ENCODE results near the gene PRMT5. TPM values are rescaled to one million over a fixed set of nuclear protein-coding genes. Genes with fewer than 3 reads are reported as not detected.

Gene PRMT5
- total and polyA plus RNA-seq, 2 donors (not counting 3 experiments of a cell fraction or from before 2014, with no cell fraction given): 73.1 to 197 TPM

DNA sequence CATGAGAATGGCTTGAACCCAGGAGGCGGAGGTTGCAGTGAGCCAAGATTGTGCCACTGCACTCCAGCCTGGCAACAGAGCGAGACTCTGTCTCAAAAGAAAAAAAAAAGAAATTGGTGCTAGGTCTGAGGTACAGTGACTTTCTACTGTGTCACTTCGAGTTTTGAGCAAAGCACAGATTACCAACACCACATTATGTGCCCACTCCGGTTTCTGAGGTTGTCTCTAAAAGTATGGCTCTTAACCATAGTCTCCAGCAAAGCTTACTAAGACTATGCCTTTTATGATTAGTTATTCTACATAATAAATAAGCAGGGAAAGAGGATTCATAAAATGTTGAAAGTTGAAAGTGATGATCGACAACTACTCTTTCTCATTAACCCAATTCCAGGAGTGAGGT lies 18.3 kb downstream of the PRMT5 start:
- Histone ChIP-seq H3K9me1 (replicated peaks; ENCODE audit: control insufficient read depth, extremely low read depth, insufficient read depth, low read length) (no peaks in the 10 kb centered on the region), H3K79me2 (ENCODE audit: control insufficient read depth, insufficient read depth, low read length) (peaks cover 25% of the 10 kb centered on the region), H3K9me3 (replicated peaks; ENCODE audit: control insufficient read depth, insufficient read depth, low read length) (no peaks in the 10 kb centered on the region), H3K4me2 (ENCODE audit: insufficient read depth, low read length) (no peak overlapping the region), H3K4me1 (ENCODE audit: control insufficient read depth, extremely low read depth, insufficient read depth, low read length) (no peaks in the 10 kb centered on the region), H3K9ac (replicated peaks; ENCODE audit: extremely low read depth, insufficient read depth, low read length) (no peak overlapping the region), H4K20me1 (replicated peaks; ENCODE audit: control insufficient read depth, extremely low read depth, insufficient read depth, low read length) (no peaks in the 10 kb centered on the region), H3K4me3 (replicated peaks in 1 of 3; ENCODE audit: insufficient read depth in 1 of 3, low read depth in 1 of 3, low read length in 3 of 3) (no peak overlapping the region), H3K36me3 (ENCODE audit: control insufficient read depth in 2 of 2, extremely low read depth in 1 of 2, insufficient read depth in 2 of 2, low read length in 2 of 2) (peaks cover 7 to 15% of the 10 kb centered on the region in 2 experiments), H2AFZ (ENCODE audit: low read depth, low read length) (no peak overlapping the region), H3K27me3 (ENCODE audit: control insufficient read depth in 2 of 2, insufficient read depth in 2 of 2, low read length in 2 of 2) (no peaks in the 10 kb centered on the region), H3K27ac (ENCODE audit: insufficient read depth, low read depth, low read length) (no peak overlapping the region)
- DNase-seq (ENCODE audit: low read depth, low spot score): no peak
- ChIA-PET CTCF (interaction anchor here (0.6 kb wide), 1 partner anchor 198 kb away, joined by 3 read pairs; no protein-coding TSS in a partner anchor), POLR2A (no interaction called here)
- no peak for FAIRE-seq
- BruUV-seq (replicated peaks): no TSS peak
- dilution Hi-C loops (cut with MboI; ENCODE audit: extremely low pct_ligation_motif_present, low sequenced_read_pairs): no loop called here
- TF ChIP-seq MYC (IDR thresholded peaks at IDR 0.05; ENCODE audit: low read depth, low read length) (no peak), POLR2AphosphoS5 (IDR thresholded peaks at IDR 0.05; ENCODE audit: insufficient read depth, low read depth, low read length) (no peak), FOS (IDR thresholded peaks at IDR 0.05; ENCODE audit: borderline replicate concordance, insufficient read depth, low read length) (no peak), EZH2 (IDR thresholded peaks at IDR 0.05; ENCODE audit: borderline replicate concordance, low read depth, low read length, severe bottlenecking) (no peak), POLR2A (IDR thresholded peaks at IDR 0.05; ENCODE audit: low read depth, low read length) (no peak)
- TF ChIP-seq, protein P1, sequence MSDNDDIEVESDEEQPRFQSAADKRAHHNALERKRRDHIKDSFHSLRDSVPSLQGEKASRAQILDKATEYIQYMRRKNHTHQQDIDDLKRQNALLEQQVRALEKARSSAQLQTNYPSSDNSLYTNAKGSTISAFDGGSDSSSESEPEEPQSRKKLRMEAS (IDR thresholded peaks at IDR 0.05; ENCODE audit: insufficient read depth, insufficient read length): no peak
- intact Hi-C loops (cut with micrococcal nuclease): no loop called here

DNA sequence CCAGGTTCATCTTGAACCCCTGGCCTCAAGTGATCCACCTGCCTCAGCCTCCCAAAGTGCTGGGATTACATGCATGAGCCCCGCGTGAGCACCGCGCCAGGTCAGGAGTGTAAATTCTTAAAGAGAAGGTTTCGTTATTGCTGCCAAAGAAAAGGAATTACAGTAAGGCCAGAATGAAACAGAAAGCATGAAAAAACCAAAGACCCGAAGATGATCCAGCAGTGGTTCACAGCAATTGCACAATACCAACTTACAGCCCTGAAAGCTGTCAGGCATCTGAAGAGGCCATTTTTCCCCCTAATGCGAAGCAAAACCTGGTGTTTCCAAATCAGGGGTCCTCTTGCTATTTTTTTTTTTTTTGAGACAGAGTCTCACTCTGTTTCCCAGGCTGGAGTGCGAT lies 20.6 kb downstream of the PRMT5 start:
- no peaks in the 10 kb centered on the region for H3K9me3 ChIP-seq (replicated peaks; ENCODE audit: control insufficient read depth, insufficient read depth, low read length)
- TF ChIP-seq, protein P2, sequence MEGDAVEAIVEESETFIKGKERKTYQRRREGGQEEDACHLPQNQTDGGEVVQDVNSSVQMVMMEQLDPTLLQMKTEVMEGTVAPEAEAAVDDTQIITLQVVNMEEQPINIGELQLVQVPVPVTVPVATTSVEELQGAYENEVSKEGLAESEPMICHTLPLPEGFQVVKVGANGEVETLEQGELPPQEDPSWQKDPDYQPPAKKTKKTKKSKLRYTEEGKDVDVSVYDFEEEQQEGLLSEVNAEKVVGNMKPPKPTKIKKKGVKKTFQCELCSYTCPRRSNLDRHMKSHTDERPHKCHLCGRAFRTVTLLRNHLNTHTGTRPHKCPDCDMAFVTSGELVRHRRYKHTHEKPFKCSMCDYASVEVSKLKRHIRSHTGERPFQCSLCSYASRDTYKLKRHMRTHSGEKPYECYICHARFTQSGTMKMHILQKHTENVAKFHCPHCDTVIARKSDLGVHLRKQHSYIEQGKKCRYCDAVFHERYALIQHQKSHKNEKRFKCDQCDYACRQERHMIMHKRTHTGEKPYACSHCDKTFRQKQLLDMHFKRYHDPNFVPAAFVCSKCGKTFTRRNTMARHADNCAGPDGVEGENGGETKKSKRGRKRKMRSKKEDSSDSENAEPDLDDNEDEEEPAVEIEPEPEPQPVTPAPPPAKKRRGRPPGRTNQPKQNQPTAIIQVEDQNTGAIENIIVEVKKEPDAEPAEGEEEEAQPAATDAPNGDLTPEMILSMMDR (IDR thresholded peaks at IDR 0.05; ENCODE audit: extremely low read depth in 1 of 2, insufficient read depth in 1 of 2, low read depth in 1 of 2, low read length in 2 of 2): no peak
- no peak for TF ChIP-seq MYC (IDR thresholded peaks at IDR 0.05; ENCODE audit: low read depth, low read length)
- no peak for TF ChIP-seq POLR2A (IDR thresholded peaks at IDR 0.05; ENCODE audit: low read depth, low read length)
- TF ChIP-seq GATA2 (IDR thresholded peaks at IDR 0.05; ENCODE audit: insufficient read depth, insufficient read length, low read depth, low read length): no peak
- no TSS peak for BruUV-seq (replicated peaks)
- FAIRE-seq: no peak
- peaks cover 18% of the 10 kb centered on the region for H3K79me2 ChIP-seq (ENCODE audit: control insufficient read depth, insufficient read depth, low read length)
- no peaks in the 10 kb centered on the region for H3K4me1 ChIP-seq (ENCODE audit: control insufficient read depth, extremely low read depth, insufficient read depth, low read length)
- H4K20me1 ChIP-seq (replicated peaks; ENCODE audit: control insufficient read depth, extremely low read depth, insufficient read depth, low read length): no peaks in the 10 kb centered on the region
- no peak overlapping the region for H3K4me3 ChIP-seq (replicated peaks in 1 of 3; ENCODE audit: insufficient read depth in 1 of 3, low read depth in 1 of 3, low read length in 3 of 3)
- ChIA-PET CTCF (no interaction called here), POLR2A (no interaction called here)
- H3K27ac ChIP-seq (ENCODE audit: insufficient read depth, low read depth, low read length): no peak overlapping the region
- H3K27me3 ChIP-seq (ENCODE audit: control insufficient read depth in 2 of 2, insufficient read depth in 2 of 2, low read length in 2 of 2): no peaks in the 10 kb centered on the region
- DNase-seq (ENCODE audit: low read depth, low spot score): no peak
- no peak overlapping the region for H3K4me2 ChIP-seq (ENCODE audit: insufficient read depth, low read length)
- H3K36me3 ChIP-seq (ENCODE audit: control insufficient read depth in 2 of 2, extremely low read depth in 1 of 2, insufficient read depth in 2 of 2, low read length in 2 of 2): peaks cover 24 to 28% of the 10 kb centered on the region in 2 experiments
- H3K9me1 ChIP-seq (replicated peaks; ENCODE audit: control insufficient read depth, extremely low read depth, insufficient read depth, low read length): no peaks in the 10 kb centered on the region
- dilution Hi-C loops (cut with MboI; ENCODE audit: extremely low pct_ligation_motif_present, low sequenced_read_pairs) (no loop called here), intact Hi-C loops (cut with micrococcal nuclease) (no loop called here)
- no peak overlapping the region for H3K9ac ChIP-seq (replicated peaks; ENCODE audit: extremely low read depth, insufficient read depth, low read length)
- H2AFZ ChIP-seq (ENCODE audit: low read depth, low read length): no peak overlapping the region

All from endothelial cell of umbilical vein (primary cell).